Retinal pigment epithelial cell (primary cell): ENCODE measurements around the gene DSCAML1.
A peak's percentile ranks its signal among the peaks of the same experiment; 100 is the strongest.

Experiments used
- DNase-seq: peaks from one replicate; pipeline ENCODE4 v3.0.0-alpha.2; 2010; ENCODE audit warnings: low read depth
- H3K4me3 ChIP-seq: 2 replicates; pipeline ENCODE4 v1.5.1; 2011; ENCODE audit warnings: mild to moderate bottlenecking, low read length, control low read depth, moderate library complexity
- CTCF ChIP-seq: conservative IDR thresholded peaks from 2 replicates; pipeline ENCODE4 v1.5.1; 2011; ENCODE audit warnings: low read depth, low read length, control low read depth, inconsistent platforms

Gene DSCAML1

DNA sequence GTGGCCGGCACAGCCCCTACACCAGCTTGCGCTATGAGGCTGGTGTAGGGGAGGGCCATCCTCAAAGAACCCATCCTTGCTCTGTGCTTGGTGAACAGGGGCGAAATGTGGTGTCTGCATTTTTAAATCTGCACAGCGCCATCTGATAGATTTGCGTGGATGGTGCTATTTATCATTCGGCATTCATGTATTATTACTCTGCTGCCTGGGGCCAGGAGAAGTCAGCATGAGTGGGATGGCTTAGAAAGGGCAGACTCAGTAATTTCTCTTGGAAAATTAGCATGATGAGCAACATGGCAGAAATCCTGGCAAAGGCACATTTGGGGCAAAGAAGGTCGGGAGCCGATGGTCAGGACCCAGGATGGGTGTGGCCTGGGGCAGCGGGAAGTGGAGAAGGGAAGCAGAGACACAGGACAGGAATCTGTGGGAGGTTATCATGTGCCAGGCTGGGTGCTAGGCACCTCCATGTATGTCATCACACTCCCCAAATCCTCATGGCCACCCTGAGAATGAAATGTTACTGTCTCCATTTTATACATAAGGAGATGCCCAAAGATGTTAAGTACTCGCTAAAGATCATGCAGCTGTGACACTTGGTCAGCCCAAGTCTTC, 320.4 kb downstream of the DSCAML1 start:
- no peak for DNase-seq
- TF ChIP-seq CTCF: no peak

DNA sequence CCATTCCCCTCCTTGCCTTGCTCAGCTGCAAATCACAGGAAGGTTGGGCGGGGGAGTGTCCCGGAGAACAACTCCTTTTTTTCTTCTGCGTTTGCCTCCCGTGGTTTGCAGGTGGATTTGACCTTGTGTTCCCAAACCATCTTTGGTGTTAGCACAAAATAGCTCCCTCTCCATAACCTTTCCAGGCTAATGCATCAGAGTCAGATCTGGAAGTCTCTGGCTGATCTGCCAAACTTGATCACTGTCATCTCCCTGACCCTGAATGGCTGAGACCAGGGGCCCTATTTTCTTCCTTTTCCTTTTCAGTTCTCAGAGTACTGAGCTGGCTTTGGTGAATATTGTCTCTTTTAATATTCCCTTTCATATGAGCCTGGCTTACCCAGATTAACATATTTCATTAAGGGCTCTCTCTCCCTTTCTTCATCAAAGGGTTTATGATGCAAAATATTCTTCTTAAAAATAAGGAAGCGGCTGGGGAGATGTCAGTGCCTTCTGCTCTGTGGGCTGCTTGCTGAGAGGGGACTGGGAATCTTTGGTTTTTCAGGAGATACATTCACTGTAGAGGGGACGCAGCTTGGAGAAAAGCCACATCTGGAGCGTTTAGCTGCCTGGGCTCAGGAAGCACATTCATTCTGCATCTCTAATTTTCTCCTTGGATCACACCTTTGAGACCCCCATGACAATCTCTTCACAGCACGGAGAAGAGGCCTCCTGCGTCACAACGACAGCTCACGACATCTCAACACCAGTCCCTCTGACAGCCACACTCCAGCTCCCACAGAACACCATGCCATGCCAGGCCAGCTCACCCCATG, 321.1 kb downstream of the DSCAML1 start:
- DNase-seq: no peak
- no peak for TF ChIP-seq CTCF
- H3K4me3 ChIP-seq: no peak overlapping the region

More for the DNA sequence above, 320.4 kb downstream of the DSCAML1 start:
- H3K4me3 ChIP-seq: no peak overlapping the region

DNA sequence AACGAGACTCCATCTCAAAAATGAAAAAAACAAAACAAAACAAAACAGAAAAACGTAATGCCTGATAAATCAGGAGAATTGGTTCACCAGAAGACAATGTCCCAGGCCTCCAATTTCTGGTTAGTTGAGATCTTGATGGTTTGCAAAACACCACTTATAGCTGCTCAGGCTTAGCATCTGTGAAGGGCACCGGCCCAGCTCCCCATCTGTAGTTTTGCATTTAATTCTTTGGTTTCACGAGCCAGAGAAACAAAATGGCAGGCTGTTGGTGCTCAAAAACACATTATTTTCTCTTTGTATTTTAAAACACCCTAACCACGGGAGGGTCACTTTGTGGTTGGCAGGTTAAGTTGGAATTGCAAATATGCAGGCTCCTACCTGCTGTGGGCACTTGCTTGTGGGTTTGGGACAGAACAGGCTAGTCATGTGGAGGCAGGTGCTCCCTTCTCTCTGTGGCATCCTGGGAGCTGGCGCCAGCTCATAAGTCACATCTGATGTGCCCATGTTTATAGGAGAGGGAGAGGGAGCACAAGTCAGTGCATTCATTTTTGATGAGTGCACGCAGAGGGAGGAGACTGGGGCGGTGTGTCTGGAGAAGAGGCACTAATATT, 323.4 kb downstream of the DSCAML1 start:
- TF ChIP-seq CTCF: no peak
- DNase-seq: no peak

DNA sequence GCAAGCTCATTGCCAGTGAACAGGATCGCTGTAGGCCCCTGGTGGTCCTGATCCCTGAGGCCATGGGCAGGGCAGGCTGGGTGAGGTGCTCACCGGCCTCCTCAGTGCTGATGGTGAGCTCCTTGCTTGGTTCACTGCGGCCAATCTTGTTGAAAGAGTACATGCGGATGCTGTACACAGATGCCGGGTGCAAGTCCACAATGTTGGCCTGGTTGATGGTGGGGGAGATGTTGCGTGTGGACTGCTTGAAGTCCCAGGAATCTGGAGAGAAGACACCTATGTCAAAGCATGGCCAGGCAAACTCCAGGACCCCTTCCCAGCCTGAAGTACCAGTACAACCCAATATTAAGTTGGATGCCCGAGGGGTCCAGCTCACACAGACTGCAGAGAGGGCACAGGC, 325.2 kb downstream of the DSCAML1 start:
- TF ChIP-seq CTCF: no peak
- no peak for DNase-seq
- no peak overlapping the region for H3K4me3 ChIP-seq

More for the DNA sequence above, 323.4 kb downstream of the DSCAML1 start:
- no peak overlapping the region for H3K4me3 ChIP-seq

DNA sequence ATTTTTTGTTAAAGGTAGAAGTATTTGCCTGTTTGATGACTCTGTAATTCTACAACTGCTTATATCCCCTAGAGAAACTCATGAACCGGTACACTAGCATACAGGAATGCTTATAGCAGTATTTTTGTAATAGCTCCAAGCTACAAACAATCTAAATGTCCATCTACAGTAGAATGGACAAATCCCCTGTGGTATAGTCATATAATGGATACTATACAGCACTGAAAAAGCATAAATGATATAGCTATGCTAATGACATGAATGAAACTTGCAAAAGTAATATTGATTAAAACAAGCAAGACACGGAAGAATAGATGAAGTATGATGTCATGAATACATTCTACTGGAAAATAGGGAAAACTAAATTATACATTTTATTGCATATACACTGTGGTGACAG, 326.4 kb downstream of the DSCAML1 start:
- no peak overlapping the region for H3K4me3 ChIP-seq
- no peak for TF ChIP-seq CTCF
- DNase-seq: no peak

GRCh38 chr11:117468888-117469287, 328.1 kb downstream of the DSCAML1 start:
- no peak overlapping the region for H3K4me3 ChIP-seq
- TF ChIP-seq CTCF: peak; percentile 14
- DNase-seq: no peak
